PC-9 (cell line): ENCODE data around the gene ASTN2.

ENCODE experiments used
- CTCF ChIP-seq: fragments of 200-600 bp; sonication (generic); conservative IDR thresholded peaks from 2 replicates; pipeline ENCODE4 v1.6.1; 2017; ENCODE audit warnings: mixed run types, antibody characterized with exemption, mild to moderate bottlenecking, moderate library complexity
- EZH2 ChIP-seq: fragments of 200-600 bp; sonication (generic); IDR thresholded peaks from 2 replicates; pipeline ENCODE4 v1.8.0; 2017; ENCODE audit warnings: antibody characterized with exemption, low read depth

GRCh38 chr9:116685166-116685565 is 729.7 kb downstream of the ASTN2 start:
- no peak for TF ChIP-seq CTCF
- no peak for TF ChIP-seq EZH2
